SU-DHL-6 (cell line): ENCODE data around the gene NOL3.

ENCODE experiments used
- H2AFZ ChIP-seq: fragments of 200-600 bp; sonication (generic); 2 replicates; pipeline ENCODE4 v1.6.1; 2014; ENCODE audit warnings: low read depth, mild to moderate bottlenecking, moderate library complexity, mixed read lengths, antibody characterized with exemption, low read length; ENCODE audit not compliant: severe bottlenecking
- H3F3A ChIP-seq: fragments of 200-600 bp; shearing (Covaris generic); 2 replicates; pipeline ENCODE4 v1.6.0; 2016; ENCODE audit warnings: antibody characterized with exemption, mild to moderate bottlenecking; ENCODE audit not compliant: insufficient read depth
- H3K27ac ChIP-seq: fragments of 200-600 bp; sonication (generic); 2 replicates; pipeline ENCODE4 v1.5.1; 2016; ENCODE audit warnings: low read depth, mild to moderate bottlenecking, low read length, moderate library complexity, mixed read lengths
- H3K27me3 ChIP-seq: fragments of 200-600 bp; sonication (generic), shearing (Covaris generic); 2 replicates; pipeline ENCODE4 v1.6.0; 2014; ENCODE audit warnings: mild to moderate bottlenecking, low read length
- H3K36me3 ChIP-seq: fragments of 200-600 bp; sonication (generic); 2 replicates; pipeline ENCODE4 v1.6.1; 2014; ENCODE audit warnings: mild to moderate bottlenecking, low read length, mixed read lengths
- H3K4me2 ChIP-seq: fragments of 300-600, 200-600 bp; shearing (Covaris generic), sonication (generic); 2 replicates; pipeline ENCODE4 v1.6.0; 2014; ENCODE audit warnings: low read length, low read depth, mild to moderate bottlenecking; ENCODE audit not compliant: poor library complexity, severe bottlenecking
- H3K4me3 ChIP-seq: fragments of 200-600 bp; sonication (generic); 2 replicates; pipeline ENCODE4 v1.5.1; 2014; ENCODE audit warnings: antibody characterized with exemption, low read length, mild to moderate bottlenecking, mixed read lengths; ENCODE audit not compliant: insufficient read depth, poor library complexity, severe bottlenecking
- H3K79me2 ChIP-seq: fragments of 200-600 bp; sonication (generic); 2 replicates; pipeline ENCODE4 v1.6.1; 2014; ENCODE audit warnings: mild to moderate bottlenecking, low read length, moderate library complexity; ENCODE audit not compliant: insufficient read depth
- H3K9ac ChIP-seq: fragments of 200-600 bp; sonication (generic); 2 replicates; pipeline ENCODE4 v1.7.0; 2014; ENCODE audit warnings: mild to moderate bottlenecking, low read length
- H3K9me2 ChIP-seq: fragments of 200-600 bp; sonication (generic); replicated peaks from 2 replicates; pipeline ENCODE4 v1.6.1; 2014; ENCODE audit warnings: low read length; ENCODE audit not compliant: insufficient read depth
- H3K9me3 ChIP-seq: fragments of 200-600 bp; sonication (generic); 2 replicates; pipeline ENCODE4 v1.6.1; 2014; ENCODE audit warnings: low read length, mixed read lengths; ENCODE audit not compliant: insufficient read depth
- H4K20me1 ChIP-seq: fragments of 200-600 bp; sonication (generic); 2 replicates; pipeline ENCODE4 v1.6.1; 2014; ENCODE audit warnings: low read depth, mild to moderate bottlenecking, antibody characterized with exemption, low read length, moderate library complexity, mixed read lengths
- EZH2phosphoT487 ChIP-seq: fragments of 200-600 bp; sonication (generic), shearing (Covaris generic); conservative IDR thresholded peaks from 2 replicates; pipeline ENCODE4 v1.6.1; 2018; ENCODE audit warnings: mild to moderate bottlenecking, antibody characterized with exemption, low read length, moderate library complexity, mixed read lengths
- TF ChIP-seq, protein P1 (sequence below): fragments of 200-600 bp; sonication (generic); IDR thresholded peaks from one replicate; pipeline ENCODE4 v1.5.1; 2017; ENCODE audit warnings: antibody characterized with exemption, mild to moderate bottlenecking, low read length, moderate library complexity; ENCODE audit not compliant: insufficient read depth, poor library complexity, severe bottlenecking

NOL3 gene

DNA sequence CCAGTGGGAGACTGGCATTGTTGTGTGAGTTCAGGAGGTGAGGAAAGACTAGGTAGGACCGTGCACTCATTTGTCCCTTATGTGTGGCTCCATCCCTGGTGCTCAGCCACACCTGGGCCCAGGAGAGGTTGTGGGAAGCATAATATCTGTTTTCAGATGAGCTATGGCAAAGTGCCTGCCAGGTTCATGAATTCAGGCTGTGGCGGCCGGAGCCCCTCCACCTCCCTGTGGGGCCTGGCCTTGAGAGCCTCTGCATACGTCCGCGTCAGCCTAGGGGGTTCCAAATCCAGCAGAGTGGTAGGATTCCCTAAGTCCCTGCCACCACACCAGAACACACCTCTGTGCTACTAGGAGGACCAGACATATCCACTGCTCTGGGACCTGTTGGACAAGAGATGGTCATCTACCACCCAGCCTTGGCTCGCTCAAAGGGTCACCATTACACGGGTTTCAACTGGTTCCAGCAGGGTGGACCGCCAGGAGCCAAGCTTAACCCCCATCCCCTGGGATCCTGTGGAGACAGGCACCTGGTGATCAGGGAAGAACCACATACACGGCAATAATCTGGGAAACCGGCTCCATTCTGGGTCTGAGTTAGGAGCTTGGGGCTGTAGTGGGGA, 21.6 kb upstream of the NOL3 start:
- Histone ChIP-seq H3K9ac (no peak overlapping the region), H3K27ac (no peak overlapping the region), H3K27me3 (no peaks in the 10 kb centered on the region), H4K20me1 (no peaks in the 10 kb centered on the region), H3K9me3 (no peaks in the 10 kb centered on the region), H3K36me3 (no peaks in the 10 kb centered on the region), H3K4me3 (no peak overlapping the region), H2AFZ (no peak overlapping the region), H3K9me2 (no peaks in the 10 kb centered on the region), H3F3A (no peaks in the 10 kb centered on the region), H3K79me2 (no peaks in the 10 kb centered on the region), H3K4me2 (no peak overlapping the region)
- TF ChIP-seq, protein P1, sequence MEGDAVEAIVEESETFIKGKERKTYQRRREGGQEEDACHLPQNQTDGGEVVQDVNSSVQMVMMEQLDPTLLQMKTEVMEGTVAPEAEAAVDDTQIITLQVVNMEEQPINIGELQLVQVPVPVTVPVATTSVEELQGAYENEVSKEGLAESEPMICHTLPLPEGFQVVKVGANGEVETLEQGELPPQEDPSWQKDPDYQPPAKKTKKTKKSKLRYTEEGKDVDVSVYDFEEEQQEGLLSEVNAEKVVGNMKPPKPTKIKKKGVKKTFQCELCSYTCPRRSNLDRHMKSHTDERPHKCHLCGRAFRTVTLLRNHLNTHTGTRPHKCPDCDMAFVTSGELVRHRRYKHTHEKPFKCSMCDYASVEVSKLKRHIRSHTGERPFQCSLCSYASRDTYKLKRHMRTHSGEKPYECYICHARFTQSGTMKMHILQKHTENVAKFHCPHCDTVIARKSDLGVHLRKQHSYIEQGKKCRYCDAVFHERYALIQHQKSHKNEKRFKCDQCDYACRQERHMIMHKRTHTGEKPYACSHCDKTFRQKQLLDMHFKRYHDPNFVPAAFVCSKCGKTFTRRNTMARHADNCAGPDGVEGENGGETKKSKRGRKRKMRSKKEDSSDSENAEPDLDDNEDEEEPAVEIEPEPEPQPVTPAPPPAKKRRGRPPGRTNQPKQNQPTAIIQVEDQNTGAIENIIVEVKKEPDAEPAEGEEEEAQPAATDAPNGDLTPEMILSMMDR = no peak
- no peak for TF ChIP-seq EZH2phosphoT487

DNA sequence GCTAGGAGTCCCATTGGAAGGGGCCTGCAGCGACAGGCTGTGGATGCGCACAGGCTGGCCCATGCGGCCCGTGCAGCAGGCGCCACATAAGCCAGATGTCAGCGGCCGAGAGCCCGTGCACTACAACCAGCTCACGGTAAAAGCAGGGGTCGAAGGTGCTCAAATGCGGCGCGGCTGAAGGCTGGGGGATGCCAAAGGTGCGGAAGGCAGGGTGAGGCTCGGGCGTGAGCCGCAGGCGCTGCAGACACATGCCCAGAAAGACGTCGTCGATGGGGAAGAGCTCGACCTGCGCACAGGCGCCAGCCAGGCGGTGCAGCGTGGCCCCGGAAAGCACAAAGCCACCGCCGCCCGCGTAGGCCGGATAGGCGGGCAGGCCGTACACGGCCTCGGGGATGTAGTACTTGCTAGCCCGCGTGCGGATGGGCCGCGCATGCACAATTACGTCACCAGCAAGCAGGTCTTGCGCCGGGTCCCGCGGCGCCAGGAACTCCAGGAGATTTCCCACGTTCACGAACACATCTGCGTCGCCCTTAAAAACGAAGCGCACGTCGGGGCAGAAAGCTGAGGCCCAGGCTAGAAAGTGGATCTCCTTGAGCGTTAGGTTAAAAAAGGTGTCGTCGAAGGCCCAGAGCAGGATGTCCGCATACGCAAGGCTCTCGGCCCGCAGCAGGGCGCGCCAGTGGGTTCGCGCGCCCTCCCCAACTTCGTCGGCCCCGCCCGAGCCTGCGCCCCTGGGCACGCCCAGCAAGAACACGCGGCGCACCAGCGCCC, 20.9 kb upstream of the NOL3 start:
- TF ChIP-seq, protein P1 = no peak
- TF ChIP-seq EZH2phosphoT487 = no peak
- no peaks in the 10 kb centered on the region for H3K27me3 ChIP-seq
- H3K79me2 ChIP-seq = no peaks in the 10 kb centered on the region
- no peaks in the 10 kb centered on the region for H3K9me3 ChIP-seq
- H3F3A ChIP-seq = no peaks in the 10 kb centered on the region
- H2AFZ ChIP-seq = no peak overlapping the region
- no peaks in the 10 kb centered on the region for H4K20me1 ChIP-seq
- H3K9ac ChIP-seq = no peak overlapping the region
- no peaks in the 10 kb centered on the region for H3K36me3 ChIP-seq
- H3K4me3 ChIP-seq = no peak overlapping the region
- no peak overlapping the region for H3K4me2 ChIP-seq
- no peak overlapping the region for H3K27ac ChIP-seq
- H3K9me2 ChIP-seq = no peaks in the 10 kb centered on the region

DNA sequence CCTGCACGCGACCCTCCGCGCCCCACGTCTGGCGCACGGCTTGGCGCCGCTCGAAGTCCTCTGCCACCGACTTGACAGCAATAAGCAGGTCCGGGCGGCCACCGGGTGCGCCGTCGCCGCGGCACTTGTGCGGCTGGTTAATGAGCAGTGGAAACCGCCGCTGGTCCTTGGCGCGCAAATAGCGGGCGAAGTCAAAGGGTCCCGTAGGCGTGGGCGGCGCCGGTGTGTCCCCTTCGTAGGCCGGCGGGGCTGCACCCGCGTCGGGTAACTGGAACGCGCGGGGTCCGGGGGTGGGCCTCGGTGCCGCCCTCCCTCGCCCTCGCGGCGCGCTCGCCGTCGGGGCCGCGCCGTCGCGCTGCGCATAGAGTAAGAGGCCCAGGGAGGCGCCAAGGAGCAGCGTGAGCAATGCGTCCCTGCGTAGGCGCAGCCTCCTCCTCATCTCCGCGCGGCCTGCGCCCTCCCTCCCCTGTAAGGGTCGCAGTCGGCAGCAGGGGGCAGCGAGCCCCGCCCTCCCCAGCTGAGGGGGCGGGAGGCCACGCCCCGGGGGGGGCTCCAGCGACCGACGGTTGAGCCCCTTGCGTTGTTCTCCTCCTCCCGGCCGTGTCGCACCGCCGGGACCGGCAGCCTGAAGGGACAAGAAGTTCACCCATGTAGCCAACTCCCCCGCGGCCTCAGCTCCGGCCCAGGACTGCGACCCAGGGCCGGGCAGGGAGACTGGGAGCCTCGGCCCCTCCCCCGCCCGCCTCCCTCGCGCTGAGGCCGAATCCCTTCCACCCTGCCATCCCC, 20.1 kb upstream of the NOL3 start:
- H3K9me2 ChIP-seq = no peaks in the 10 kb centered on the region
- no peaks in the 10 kb centered on the region for H3K79me2 ChIP-seq
- H3K4me2 ChIP-seq = peak overlapping the region; percentile 39
- no peaks in the 10 kb centered on the region for H3K9me3 ChIP-seq
- peak overlapping the region; percentile 14; the same call in 1 of the 2 replicates for H3K9ac ChIP-seq
- H3K27ac ChIP-seq = no peak overlapping the region
- H3K36me3 ChIP-seq = no peaks in the 10 kb centered on the region
- H2AFZ ChIP-seq = no peak overlapping the region
- H3K4me3 ChIP-seq = peak overlapping the region; percentile 13
- TF ChIP-seq EZH2phosphoT487 = no peak
- TF ChIP-seq, protein P1 = no peak
- no peaks in the 10 kb centered on the region for H4K20me1 ChIP-seq
- no peaks in the 10 kb centered on the region for H3K27me3 ChIP-seq
- H3F3A ChIP-seq = no peaks in the 10 kb centered on the region
